HG03460 (cell line): Measurements from ENCODE around the gene PGAP1.

Experiments
- ATAC-seq: cut with Tn5 transposase; IDR thresholded peaks from one replicate; pipeline ENCODE4 v1.9.1; 2021; ENCODE audit not compliant: unreplicated experiment

PGAP1 gene

GRCh38 chr2:196804381-196804780, 122.1 kb downstream of the PGAP1 start:
- ATAC-seq, result no peak

- no peak for ATAC-seq
Measured at GRCh38 chr2:196802401-196802800, 124.1 kb downstream of the PGAP1 start.

GRCh38 chr2:196801674-196802261, 124.7 kb downstream of the PGAP1 start:
- no peak for ATAC-seq

DNA sequence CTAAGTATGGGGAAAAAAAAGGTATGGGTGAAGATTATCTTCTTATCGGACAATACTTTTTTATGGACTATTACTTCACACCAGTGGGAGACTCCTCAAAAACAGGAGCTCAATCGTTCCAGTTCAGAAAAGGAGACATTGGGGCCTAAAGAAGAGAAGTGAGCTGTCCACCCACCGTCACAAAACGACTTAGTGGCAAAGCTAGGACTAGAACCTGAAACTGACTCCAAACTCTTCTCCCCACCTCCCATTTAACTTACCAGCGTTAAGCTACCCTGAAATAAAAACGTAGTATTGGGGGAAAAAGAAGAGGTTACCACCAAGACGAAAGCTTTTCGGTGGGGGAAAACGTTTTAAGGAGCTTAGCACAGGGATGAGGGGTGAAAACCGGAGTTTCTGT, 127.5 kb downstream of the PGAP1 start:
- no peak for ATAC-seq

- ATAC-seq, result no peak
Measured at GRCh38 chr2:196792865-196793264, 133.6 kb downstream of the PGAP1 start.

DNA sequence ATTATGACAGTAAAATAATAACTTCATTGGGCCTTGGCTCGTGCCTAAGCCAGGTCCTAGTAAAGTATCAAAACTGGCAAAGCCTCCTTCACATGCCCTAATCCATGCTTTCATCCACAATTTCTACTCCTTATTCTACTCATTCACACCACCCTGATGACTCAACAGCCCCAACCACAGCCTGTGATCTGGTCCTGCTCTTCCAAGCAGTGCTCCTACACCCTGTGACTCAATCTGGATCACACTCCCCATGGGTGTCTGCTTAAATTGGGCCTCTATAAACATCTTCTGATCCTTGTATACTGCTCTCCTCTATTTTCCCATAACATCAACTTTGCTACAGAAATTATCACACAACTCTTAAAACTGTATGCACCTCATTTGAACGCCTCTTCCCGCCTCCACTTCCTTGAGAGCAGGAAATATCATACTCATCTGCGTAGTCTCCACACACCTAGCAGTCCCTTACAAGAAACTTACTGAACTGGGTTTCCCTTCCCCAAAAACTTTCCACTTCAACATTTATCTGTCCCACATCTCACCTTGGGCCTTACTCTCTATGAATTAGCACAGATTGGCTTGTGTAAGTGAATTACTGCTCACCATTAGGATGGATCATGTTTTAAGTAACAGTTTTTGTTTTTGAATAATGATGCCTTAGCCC, 142.9 kb downstream of the PGAP1 start:
- ATAC-seq, result no peak
